Measurements from ENCODE around the gene INO80E. TPM values are rescaled to one million over a fixed set of nuclear protein-coding genes. Genes with fewer than 3 reads are reported as not detected.

INO80E gene
- total RNA-seq, 1 donor from 2014 or later: 88.5 TPM

- DNase-seq (ENCODE audit: low spot score): no peak
Observed at GRCh38 chr16:29992344-29992967, 3.6 kb upstream of the INO80E start.

GRCh38 chr16:29993191-29993902 lies 2.7 kb upstream of the INO80E start:
- no peak for DNase-seq (ENCODE audit: low spot score)

DNA sequence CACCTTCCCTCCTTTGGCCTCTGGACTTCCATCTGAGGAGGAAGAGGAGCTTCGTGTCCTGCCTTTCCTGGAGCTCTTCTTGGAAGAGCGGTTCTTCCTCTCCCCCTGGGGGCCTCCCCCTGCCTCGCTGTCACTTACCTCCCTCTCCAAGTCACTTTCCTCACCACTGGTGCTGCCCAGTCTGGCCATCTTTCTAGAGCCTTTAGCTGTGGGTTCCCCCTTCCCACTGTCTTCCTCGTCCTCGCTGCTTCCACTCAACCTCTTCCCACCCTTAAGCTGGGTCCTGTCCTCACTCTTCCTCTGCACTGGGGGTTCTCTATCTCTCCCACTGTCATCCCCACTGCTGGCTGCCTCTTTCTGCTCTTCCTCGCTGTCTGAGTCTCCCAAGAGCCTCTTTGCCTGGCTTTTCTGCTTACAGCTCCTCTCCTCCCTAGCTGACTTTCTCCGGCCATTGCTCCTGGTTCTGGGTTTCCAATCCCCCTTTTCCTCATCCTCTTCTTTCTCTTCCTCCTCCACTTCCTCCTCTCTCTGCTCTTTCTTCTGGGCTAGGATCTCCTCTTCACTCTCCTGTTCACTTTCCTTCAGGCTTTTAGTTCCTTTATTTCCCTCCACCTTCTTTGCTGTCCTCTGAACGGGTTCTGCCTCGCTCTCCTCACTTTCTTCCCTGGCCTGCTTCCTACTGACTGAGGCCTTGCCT lies 2.0 kb upstream of the INO80E start:
- DNase-seq (ENCODE audit: low spot score): no peak

- peak; percentile 79 for DNase-seq (ENCODE audit: low spot score)
Observed at GRCh38 chr16:29994600-29995323, 1.3 kb upstream of the INO80E start.

DNA sequence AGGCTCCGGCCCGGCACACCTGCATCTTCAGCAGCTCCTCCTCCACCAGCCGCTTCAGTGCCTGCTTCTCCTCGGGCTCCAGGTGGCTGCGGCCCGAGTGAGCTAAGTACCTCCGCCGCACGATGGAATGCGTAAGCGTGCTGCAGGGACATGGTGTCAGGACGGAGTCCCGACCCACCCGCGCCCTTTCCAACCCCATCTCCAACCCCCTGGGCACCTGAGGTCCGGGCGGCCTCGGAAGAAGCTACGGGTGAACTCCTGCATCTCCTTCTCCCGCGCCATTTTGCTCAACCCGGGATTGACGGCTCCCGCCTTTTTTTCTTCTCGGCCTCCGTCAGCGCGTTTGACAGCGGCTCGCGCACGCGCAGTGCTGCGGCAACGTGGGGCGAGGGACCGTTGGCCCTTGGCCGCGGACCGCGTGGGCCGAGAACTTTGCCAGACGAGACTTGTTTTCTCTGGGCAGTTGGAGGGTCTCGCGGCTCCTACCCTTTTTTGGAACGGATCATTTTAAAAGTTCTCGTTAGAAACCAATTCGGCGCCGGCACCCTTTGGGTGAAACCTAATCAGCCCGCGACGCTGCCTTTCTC lies 624 bp upstream of the INO80E start, which contains the start of gene HIRIP3:
Gene HIRIP3, minus strand, starts transcription at position 294 of the 587 bp plus-strand sequence. Its CDS starts 12 bp downstream, at position 282.
- peak; percentile 91 for DNase-seq (ENCODE audit: low spot score)

GRCh38 chr16:29996766-29997250 lies 767 bp downstream of the INO80E start:
- no peak for DNase-seq (ENCODE audit: low spot score)

GRCh38 chr16:29999605-30000004 lies 3.6 kb downstream of the INO80E start:
- DNase-seq (ENCODE audit: low spot score): no peak

DNA sequence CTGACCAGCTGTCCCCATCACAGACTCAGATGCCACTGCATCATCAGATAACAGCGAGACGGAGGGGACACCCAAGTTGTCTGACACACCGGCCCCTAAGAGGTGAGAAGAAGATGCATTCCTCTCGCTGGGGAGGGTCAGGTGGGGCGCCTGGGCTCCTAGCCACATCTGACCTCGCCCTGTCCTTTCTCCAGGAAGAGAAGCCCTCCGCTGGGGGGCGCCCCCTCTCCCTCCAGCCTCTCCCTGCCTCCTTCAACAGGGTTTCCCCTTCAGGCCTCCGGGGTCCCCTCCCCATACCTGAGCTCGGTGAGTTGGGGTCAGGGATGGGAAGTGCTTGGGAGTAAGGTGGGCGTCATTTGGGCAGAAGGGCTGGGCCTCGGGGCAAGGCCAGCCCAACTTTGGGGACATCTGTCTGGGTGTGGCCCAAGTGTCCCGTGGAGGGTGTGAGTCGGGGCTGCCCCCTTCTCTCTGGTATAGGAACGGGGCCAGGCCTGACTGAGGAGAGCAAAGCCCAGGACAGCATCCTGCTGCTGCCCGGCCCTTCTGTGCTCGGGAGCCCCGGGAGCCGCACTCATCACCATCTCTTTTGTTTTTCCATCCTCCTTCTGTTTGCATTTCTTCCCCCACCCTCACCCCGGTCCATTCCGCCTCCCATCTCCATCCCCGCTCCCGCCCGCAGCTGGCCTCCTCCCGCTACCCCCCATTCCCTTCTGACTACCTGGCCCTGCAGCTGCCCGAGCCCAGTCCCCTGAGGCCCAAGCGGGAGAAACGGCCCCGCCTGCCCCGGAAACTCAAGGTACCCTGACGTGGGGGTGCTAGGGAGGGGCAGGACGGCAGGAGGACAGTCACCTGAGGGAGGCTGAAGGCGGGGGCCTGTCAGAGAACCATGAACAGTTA lies 4.9 kb downstream of the INO80E start:
- no peak for DNase-seq (ENCODE audit: low spot score)

DNA sequence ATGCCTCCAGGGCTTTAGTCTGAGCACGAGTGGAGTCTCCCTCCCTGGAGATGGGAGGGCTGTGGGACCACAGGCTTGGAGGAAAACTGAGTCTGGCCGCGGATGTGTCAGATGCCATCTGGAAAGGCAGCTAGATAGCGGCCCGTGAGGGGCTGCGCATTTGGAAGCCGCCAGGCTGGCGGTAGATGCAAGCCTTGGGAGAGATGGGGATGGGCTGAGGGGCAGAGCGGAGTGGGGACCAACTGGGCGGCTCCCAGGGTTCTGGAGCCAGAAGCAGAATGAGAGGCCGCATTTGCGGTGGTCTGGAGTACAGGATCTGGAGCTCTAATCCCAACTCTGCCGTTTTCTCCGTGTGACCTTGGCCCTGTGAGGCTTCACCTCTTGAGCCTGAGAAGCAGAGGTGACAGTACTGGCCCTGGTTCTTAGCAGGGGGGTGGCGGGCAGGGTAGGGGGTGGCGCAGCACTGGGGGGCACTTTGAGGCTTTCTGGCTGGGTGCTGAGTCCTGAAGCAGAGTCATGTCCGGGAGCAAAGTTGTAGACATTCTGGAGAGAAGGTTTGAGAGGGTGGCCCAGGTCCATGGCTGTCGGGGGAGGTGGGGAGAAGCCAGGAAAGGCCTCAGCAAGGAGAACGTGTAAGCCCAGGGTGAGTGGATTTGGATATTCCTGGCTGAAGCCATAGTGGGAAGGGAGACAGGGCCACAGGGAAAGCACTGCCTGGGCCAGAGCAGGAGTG lies 6.7 kb downstream of the INO80E start:
- no peak for DNase-seq (ENCODE audit: low spot score)

DNA sequence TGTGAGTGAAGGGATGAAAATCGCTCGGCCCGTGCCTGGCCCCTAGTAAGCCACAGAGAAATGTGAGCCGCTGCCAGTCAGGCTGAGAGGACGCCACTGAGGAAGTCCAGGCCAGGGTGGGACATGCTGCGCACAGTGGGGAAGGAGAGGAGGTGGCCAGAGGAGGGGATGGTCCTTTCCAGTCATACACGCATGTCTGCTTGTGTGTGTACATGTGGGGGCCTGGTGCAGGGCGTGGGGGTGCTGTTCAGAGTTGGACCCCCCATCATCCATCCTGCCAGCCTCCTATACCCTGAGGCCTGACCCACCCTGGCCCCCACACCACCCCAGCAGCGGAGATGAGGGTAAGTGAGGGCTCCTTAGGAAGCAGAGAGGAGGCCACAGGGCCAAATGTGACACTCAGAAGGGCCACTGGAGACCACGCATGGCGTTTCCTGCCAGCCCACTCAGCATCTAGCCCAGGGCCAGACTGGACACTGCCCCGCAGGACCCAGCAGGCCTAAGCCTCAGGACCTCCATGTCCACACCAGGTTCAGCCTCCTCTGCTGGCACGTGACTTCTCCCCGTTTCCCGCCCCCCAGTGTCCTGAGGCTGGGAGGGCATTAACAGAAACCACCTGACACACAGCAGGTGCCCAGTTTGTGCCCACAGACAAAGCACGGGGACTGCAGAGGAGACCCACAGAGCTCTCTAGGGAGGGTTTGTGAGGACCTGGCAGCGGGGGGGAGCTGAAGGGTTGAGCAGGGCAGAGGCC lies 7.8 kb downstream of the INO80E start:
- no peak for DNase-seq (ENCODE audit: low spot score)

- no peak for DNase-seq (ENCODE audit: low spot score)
Observed at GRCh38 chr16:30004424-30004776, 8.4 kb downstream of the INO80E start.

DNA sequence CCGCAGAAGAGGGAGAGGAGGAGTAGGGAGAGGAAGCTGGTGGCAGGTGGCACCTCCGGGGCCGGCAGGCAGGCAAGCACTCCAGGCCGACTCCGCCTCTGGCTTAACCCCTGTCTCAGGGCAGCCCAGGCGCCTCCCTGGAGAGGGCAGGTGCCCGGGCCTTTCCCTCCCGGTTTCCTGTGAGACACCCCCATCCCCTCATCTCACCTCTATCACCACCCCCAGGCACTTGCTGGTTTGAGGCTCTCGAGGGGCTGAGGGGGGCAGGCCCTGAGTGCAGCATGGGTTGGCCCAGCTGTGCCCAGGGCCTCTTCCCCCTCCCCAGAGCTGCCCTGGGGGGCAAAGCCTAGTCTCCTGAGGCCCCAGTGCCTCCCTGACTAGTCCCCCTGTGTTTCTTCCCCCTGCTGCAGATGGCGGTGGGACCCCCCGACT lies 8.8 kb downstream of the INO80E start:
- DNase-seq (ENCODE audit: low spot score): no peak

DNA sequence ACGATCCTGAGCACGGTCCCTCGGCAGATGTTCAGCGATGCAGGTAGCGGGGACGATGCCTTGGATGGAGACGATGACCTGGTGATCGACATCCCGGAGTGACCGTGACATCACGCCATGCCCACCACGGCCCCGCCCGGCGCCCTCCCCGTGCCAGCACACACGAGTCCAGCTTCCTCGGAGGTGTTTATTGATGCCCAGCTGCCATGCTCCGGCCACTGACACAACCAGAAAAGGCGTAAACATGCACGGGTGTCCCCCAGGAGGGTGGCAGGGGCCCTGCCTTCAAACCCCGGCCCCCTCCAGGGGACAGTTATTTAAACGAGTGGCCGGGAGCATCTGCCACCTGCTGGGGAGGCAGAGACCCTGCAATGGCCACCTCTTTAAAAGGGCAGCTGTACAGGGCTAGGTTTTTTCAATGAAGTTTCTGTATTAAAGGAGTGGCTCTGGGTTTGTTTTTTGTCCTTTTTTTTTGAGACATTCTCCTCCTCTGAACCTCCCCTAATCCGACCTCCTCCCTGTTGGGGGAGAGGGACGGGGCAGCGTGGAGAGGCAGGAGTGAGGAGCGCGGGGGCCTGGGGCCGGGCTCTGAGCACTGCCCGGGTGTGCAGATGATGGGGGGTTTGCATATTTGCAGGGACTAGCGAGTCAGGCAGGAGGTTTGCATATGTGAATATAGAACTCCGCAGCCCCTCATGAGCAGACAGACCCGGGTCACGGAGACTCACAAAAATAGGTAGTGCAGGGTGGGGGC lies 9.5 kb downstream of the INO80E start:
- DNase-seq (ENCODE audit: low spot score): no peak

GRCh38 chr16:30006095-30006473 lies 10.0 kb downstream of the INO80E start:
- no peak for DNase-seq (ENCODE audit: low spot score)

DNA sequence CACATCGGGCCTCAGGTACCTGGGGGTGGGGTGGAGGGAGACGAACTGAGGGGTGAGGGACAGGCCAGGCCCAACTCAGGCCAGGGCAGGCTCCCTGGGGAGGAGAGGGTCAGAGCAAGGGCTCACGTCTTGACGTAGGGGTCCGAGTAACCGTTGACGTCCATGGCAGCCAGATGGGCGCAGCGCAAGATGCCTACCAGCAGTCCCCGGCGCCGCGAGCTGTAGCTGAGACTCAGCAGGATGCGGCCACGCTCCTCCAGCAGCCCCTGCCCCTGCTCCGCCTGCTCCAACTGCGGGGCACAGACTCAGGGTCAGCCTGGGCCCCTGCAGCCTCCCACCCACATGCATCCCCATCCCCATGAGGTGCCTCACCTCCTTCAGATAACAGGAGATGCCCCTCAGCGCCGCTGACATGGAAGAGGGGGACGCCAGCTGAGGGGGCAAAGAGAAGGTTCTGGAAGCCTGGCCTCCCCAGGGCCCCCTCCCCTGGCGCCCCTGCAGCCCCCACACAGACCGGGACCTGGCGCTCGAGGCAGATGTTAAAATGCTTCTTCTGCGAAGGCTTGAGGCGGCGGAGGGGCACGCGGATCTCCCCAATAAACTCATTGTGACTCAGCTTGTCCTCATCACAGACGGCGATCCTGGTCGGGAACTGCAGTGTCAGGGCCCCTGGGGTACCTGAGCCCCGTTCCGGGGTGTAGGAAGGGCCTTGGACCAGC lies 10.8 kb downstream of the INO80E start:
- no peak for DNase-seq (ENCODE audit: low spot score)

DNA sequence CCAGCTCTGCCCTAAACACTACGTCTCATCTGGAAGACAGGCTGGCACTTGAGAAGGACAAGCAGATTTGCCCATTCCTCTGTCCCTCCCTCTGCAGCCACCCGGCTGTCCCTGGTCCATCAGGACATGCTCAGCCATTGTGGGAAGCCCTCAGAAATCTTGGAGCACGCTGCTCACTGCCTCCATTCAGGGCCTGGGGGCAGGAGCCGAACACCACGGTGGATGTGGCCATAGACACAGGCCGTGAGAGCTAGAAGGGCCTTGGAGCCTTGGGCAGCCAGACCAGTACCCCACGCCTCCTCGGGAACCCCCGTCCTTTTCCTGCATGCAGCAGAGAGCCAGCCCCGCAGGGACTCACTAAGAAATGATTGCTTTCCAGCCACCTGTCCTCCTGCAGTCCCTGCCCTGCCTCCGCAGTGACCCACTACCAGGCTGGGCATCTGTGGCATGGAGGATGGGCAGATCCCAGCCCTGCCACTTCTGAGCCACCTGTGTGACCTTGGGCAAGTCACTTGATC lies 11.4 kb downstream of the INO80E start:
- DNase-seq (ENCODE audit: low spot score): no peak

DNA sequence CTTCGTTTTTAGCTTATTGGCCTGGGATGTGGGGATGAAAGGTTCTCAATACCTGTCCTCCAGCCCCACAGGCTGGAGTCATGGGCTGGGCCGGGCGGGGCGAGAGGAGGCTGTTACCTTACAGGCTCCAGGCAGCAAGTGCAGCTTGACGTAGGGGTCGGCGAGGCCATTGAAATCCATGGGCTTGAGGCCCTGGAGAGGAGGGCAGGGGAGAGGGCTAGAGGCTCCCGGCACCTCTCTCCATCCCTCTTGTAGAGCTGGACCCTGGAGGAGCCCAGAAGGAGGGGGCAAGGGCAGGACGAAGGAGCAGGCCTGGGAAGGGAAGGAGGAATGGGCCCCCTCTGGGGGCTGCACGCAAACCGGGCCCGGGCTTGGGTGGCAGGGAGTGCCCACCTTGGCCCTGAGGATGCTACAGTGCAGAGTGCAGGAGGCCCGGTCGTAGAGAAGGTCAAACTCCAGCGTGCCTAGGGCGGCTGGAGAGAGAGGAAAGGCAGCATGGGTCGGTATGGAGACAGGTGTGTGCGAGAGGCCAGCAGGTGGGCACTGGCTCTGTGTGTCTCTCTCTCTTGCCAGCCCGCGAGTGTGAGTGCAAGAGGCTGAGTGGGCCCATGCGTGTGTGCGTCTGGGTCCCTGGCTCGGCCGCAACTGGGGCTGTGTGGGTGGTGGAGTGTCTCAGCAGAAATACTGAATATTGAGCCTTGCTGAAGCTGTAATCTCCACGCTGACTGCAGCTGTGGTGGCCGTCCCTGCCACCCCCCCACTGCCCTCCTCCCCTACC lies 13.2 kb downstream of the INO80E start:
- no peak for DNase-seq (ENCODE audit: low spot score)
